Forelimb muscle (tissue), 1 donor: ENCODE results near the gene THEM5. TPM values are rescaled to one million over a fixed set of nuclear protein-coding genes. Genes with fewer than 3 reads are reported as not detected.

Experiments
- DNase-seq: peaks from one replicate; pipeline ENCODE4 v3.0.0-alpha.2; 2013; ENCODE audit warnings: low read depth
- polyA plus RNA-seq: library from polyadenylated mRNA; unstranded; fragments of 120-200 nt; gene quantifications from one replicate; pipeline ENCODE4 v1.2.1, GENCODE V29; 2013; ENCODE audit not compliant: insufficient read length

THEM5 gene
- polyA plus RNA-seq, 1 donor: 0.56 TPM

GRCh38 chr1:151800830-151801229 is 52.7 kb downstream of the THEM5 start:
- no peak for DNase-seq

GRCh38 chr1:151799179-151800022 is 54.1 kb downstream of the THEM5 start:
- no peak for DNase-seq

- DNase-seq: no peak
These were observed 54.9 kb downstream of the THEM5 start for GRCh38 chr1:151798571-151798970.

Other genes with a start within 250 kb of the THEM5 start
- 18.9 TPM for gene SNX27, start 241.7 kb downstream of the THEM5 start, polyA plus RNA-seq
- 1.2 TPM for gene CELF3, start 136.9 kb downstream of the THEM5 start, polyA plus RNA-seq
- 0.63 TPM for gene RIIAD1, start 132.2 kb downstream of the THEM5 start, polyA plus RNA-seq
- gene MRPL9, start 90.2 kb downstream of the THEM5 start, polyA plus RNA-seq: 69.5 TPM
- 4.0 TPM for gene TDRKH, start 63.2 kb downstream of the THEM5 start, polyA plus RNA-seq
- gene LINGO4, start 48.3 kb downstream of the THEM5 start, polyA plus RNA-seq: 0.47 TPM
- 10.8 TPM for gene RORC, start 21.9 kb downstream of the THEM5 start, polyA plus RNA-seq
- 0.23 TPM for gene C2CD4D, start 13.9 kb downstream of the THEM5 start, polyA plus RNA-seq
- 16.1 TPM for gene THEM4, start 55.8 kb upstream of the THEM5 start, polyA plus RNA-seq
- gene S100A10, start 140.1 kb upstream of the THEM5 start, polyA plus RNA-seq: 169 TPM
- gene S100A11, start 183.3 kb upstream of the THEM5 start, polyA plus RNA-seq: 146 TPM
- gene TCHHL1, start 235.4 kb upstream of the THEM5 start, polyA plus RNA-seq: not detected